ENCODE data around the gene ALAS1.

Gene ALAS1

DNA sequence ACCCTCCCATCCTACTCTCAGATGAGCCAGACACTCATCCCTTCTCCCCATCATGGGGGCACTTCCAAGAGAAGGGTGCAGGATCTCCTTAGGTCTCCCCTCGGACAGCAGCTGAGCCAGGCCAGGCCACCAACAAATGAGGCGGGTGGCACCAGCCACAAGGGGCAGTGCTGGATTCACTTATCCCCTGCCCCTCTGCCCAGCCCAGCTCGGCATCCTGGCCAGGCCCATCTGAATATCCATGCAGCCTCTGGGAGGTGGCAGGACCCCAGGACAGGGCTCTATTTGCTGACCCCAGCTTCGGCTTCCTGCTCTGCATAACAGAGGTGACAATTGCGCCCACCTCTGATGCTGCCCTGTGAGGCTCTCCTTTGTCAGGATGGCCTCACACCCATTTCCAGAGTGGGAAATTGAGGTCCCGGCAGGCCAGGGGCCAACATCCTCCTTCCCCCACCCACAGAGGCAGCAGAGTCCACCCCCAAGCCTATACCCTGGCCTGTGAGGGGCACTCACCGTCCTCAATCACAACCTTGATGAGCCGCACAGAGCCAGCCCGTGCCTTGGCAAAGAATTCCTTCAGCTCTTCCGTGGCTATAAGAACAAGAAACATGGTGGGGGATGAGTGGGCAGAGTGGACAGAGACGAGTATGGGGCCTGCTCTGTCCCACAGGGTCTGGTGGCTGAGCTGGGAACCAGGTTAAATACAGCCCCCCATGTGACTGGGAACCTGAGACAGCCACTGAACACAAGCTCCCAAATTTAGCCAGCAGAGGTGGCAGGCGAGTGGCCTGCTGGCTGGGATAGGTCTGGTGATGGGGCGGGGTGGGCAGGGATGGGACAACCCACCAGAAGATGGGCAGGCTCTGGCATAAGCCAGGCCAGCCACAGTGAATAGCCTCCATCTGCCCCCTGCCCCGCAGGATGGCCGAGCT lies 36.8 kb downstream of the ALAS1 start:
- TF ChIP-seq TAF1 (IDR thresholded peaks at IDR 0.05; ENCODE audit: borderline replicate concordance, low read depth, low read length): no peak
- TF ChIP-seq POLR2AphosphoS5 (IDR thresholded peaks at IDR 0.05; ENCODE audit: low read depth, low read length): no peak
- TF ChIP-seq POLR2A (IDR thresholded peaks at IDR 0.05; ENCODE audit: low read depth, low read length): no peak
- no peak for DNase-seq (ENCODE audit: insufficient read length)
- FAIRE-seq: no peak

DNA sequence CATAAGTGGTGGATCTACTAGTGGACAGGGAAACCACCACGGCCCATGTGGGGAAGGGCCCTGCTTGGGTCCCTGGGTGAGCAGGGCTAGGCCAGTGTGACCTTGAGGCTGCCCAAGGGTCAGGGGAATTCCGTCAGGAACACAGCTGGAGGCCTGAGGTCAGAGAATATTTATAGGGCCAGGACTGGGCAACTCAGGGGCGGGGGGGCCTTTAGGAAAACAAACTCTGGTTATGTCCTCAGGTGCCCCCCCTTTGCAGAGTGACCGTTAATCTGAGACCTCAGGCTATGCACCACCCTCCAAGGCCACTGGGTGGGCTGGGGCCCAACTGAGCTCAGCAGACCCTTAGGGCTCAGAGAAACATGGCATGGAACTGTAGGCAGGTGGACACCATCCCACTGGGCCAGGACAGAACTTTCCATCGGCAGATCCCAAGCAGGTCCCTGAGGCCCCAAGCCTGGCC lies 38.5 kb downstream of the ALAS1 start:
- no peak for FAIRE-seq
- TF ChIP-seq POLR2A (IDR thresholded peaks at IDR 0.05; ENCODE audit: low read depth, low read length) (no peak), TAF1 (IDR thresholded peaks at IDR 0.05; ENCODE audit: borderline replicate concordance, low read depth, low read length) (no peak), POLR2AphosphoS5 (IDR thresholded peaks at IDR 0.05; ENCODE audit: low read depth, low read length) (no peak)

DNA sequence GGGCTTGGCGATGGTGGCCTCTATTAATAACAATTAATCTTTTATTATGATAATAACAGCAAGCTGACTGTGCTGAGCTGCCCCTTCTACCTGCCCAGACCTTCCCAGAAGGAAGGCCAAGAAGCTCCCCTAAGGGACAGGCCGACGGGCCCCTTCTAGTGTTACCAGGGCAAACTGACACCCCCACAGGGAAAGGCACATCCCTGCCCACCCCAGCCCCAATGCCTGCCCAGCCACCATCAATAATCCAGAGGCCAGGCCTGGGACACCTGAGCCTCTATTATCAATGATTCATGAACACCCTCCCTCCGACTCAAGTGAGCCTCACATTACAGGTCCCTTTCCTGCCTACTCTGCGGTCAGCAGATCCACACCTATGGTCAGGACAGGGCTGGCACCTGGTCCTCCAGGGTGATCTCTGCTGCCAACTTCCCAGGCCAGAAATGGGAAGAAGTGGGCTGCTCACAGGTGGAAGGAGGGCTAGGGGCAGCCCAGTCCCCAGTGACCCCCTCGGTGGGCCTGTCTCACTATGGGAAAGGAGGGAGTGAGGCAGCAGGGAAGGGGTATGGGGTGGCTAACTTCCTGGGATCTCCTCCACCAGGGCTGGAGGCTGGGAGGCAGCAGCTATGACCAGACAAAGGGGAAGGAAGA lies 39.2 kb downstream of the ALAS1 start:
- no peak for DNase-seq (ENCODE audit: insufficient read length)
- no peak for FAIRE-seq
- TF ChIP-seq POLR2A (IDR thresholded peaks at IDR 0.05; ENCODE audit: low read depth, low read length): no peak
- TF ChIP-seq POLR2AphosphoS5 (IDR thresholded peaks at IDR 0.05; ENCODE audit: low read depth, low read length): no peak
- no peak for TF ChIP-seq TAF1 (IDR thresholded peaks at IDR 0.05; ENCODE audit: borderline replicate concordance, low read depth, low read length)

More for the DNA sequence above, 38.5 kb downstream of the ALAS1 start:
- no peak for DNase-seq (ENCODE audit: insufficient read length)

DNA sequence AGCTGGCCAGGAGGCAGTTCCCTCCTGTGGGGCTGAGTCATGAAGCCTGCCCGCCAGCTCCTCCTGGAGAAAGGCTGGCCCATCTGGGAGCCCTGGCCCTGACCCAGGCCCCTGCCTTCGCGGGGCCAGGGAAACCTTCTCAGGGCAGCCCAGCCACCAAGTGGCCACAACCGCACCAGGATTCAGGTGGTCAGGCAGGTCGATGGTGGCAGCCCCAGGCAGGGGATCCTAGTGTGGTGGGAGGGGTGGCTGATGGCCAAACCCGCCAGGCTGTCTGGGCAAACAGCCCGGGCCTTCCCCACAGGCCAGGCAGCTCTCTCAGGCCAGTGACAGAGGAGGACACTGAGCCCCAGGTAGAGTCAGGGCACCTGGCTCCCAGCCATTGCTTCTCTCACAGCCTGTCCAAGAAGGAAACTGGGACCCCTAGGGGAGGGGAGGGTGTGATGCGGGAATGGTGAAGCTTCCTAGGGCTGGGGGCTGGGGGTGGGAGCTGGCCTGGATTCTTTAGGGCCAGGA lies 39.8 kb downstream of the ALAS1 start:
- DNase-seq (ENCODE audit: insufficient read length) (no peak), FAIRE-seq (no peak)

DNA sequence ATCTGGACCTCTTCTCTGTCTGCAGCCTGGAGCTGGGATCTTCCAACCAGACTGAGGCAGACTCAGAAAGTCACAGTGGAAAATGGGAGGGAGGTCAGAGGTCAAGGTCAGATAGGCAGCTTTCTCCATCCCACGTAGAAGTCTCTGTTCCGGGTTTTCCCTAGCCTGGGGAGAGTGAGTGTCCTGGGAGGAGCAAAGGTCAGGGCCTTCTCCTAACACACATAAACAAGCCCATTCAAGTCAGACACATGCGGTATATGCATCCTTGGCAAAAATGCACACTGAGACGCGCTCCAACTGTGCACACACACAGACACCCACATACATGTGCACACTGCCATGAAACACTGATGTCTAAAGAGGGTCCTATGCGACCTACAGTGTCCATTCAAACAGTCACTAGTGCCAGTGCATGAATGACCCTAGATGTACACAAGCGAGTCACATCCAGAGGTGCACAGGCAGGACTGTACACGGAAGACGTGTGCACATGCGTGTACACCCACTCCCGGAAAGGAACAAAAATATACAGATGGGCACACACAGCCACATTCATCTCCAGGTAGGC lies 40.3 kb downstream of the ALAS1 start:
- TF ChIP-seq POLR2AphosphoS5 (IDR thresholded peaks at IDR 0.05; ENCODE audit: low read depth, low read length) (no peak; the same call in 1 of the 2 replicates), POLR2A (IDR thresholded peaks at IDR 0.05; ENCODE audit: low read depth, low read length) (no peak), TAF1 (IDR thresholded peaks at IDR 0.05; ENCODE audit: borderline replicate concordance, low read depth, low read length) (no peak)
- FAIRE-seq: no peak
- DNase-seq (ENCODE audit: insufficient read length): no peak

More for the DNA sequence above, 39.8 kb downstream of the ALAS1 start:
- TF ChIP-seq POLR2AphosphoS5 (IDR thresholded peaks at IDR 0.05; ENCODE audit: low read depth, low read length): no peak
- no peak for TF ChIP-seq POLR2A (IDR thresholded peaks at IDR 0.05; ENCODE audit: low read depth, low read length)

DNA sequence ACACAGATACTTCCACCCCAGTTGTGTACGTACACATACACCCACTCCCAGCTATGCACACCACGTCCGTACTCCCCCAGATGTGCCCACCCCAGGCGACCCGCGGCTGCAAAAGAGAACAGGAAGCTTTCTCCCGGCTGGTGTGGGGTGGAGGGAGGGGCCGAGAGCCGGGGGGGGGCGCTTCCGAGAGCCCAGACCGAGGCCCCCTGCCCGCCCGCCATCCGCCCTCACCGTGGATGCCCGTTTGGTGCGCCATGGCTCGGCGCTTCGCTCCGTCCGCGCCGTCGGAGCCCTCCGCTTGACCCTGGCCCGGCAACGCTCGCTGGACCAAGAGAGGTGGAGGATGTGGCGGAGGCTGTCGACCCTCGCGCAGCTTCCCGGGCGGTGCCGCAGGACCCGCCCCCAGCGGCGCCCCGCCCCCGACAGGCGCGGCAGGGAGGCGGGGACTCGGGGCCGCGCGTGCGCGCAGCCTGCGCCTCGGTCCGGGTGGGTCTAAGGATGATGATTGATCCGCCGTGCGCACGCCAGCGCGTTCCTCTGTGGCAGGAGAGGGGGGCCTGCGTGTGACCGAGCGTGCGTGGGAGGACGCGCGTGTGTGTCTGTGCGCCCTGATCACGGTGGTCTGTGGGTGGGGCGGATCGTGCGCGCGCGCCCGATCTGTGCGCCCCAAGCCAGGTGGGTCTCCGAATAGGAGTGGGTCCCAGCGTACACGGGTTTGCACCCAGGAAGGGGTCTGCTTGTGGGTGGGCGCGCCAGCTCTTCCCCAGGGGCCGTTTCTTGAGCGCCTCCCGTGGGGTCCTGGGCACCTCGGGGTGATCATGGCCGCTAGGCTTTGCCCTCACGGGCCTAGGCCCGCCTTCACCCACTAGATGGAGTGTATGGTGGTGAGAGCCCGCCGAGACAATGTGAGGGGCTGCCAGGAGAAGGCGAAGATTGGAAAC lies 41.1 kb downstream of the ALAS1 start, which contains the start of gene TWF2:
TWF2 (minus strand) TSS at position 398 of the 941 bp plus-strand sequence; CDS start at position 256, 142 bp downstream.
- FAIRE-seq: peak; percentile 97
- peak; percentile 98 for DNase-seq (ENCODE audit: insufficient read length)

DNA sequence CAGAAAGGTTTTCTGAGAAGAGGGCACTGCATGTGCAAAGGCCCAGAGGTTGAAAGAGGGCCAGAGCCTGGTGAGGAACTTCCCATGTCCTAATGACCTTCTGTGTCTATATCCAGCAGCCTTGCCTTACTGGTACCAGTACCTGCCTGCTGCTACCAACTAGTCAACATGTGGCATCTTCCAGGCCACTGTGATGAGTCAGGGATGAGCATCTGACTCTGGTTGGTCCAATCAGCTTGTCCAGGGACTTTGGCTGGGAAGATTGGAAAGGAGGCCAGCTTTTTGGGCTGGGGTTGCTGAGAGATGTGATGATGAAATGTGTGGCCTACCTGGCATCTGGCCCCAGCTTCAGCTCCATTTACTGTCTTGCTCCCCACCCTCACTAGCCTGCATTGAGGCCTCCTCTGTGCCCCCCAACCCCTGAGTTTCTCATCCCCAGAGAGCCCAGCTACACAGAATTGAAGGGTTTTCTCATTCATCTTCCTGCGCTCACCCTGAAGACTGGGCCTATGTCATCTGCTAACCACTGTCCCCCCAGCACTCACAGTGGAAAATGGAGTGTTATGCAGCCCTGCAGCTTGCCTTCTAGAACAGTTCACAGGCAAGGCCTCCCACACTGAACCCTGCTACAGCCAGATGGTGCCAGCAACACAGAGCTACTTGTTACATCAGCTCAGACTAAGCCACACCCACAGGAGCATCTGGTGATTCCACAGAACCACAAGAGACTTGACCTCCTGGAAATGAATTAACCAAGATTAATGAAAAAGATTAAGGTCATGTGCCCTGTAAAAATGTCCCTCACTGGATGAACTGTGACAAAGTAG lies 42.3 kb downstream of the ALAS1 start:
- DNase-seq (ENCODE audit: insufficient read length) (no peak), FAIRE-seq (peak; percentile 88)
- no peak for TF ChIP-seq TAF1 (IDR thresholded peaks at IDR 0.05; ENCODE audit: borderline replicate concordance, low read depth, low read length)
- no peak for TF ChIP-seq POLR2A (IDR thresholded peaks at IDR 0.05; ENCODE audit: low read depth, low read length)
- TF ChIP-seq POLR2AphosphoS5 (IDR thresholded peaks at IDR 0.05; ENCODE audit: low read depth, low read length): peak; percentile 41; the same call in 1 of the 2 replicates

More for the DNA sequence above, 41.1 kb downstream of the ALAS1 start, which contains the start of gene TWF2:
- TF ChIP-seq POLR2AphosphoS5 (IDR thresholded peaks at IDR 0.05; ENCODE audit: low read depth, low read length) (peak; percentile 76), POLR2A (IDR thresholded peaks at IDR 0.05; ENCODE audit: low read depth, low read length) (peak; percentile 88), TAF1 (IDR thresholded peaks at IDR 0.05; ENCODE audit: borderline replicate concordance, low read depth, low read length) (peak; percentile 43; the same call in 1 of the 2 replicates)

DNA sequence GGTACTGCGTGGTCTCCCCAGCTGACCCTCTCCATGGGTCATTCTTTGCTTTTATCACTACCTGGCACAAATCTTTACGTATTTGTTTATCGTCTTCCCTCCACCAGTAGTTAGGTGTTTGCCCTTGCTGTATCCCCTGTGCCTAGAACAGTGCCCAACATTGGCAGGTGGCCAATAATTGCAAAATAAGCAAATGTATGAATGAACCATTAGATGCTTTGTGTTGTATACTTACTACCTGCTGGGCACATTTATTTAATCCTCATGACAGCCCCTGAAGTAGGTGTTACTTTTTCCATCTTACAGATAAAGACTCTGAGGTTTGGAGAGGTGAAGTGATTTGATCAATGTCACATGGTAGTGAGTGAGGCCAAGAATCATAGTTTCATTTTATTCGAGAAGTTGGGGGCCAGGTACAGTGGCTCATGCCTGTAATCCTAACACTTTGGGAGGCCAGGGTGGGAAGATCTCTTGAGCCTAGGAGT lies 43.0 kb downstream of the ALAS1 start:
- FAIRE-seq: no peak
- TF ChIP-seq POLR2A (IDR thresholded peaks at IDR 0.05; ENCODE audit: low read depth, low read length): no peak
- TF ChIP-seq POLR2AphosphoS5 (IDR thresholded peaks at IDR 0.05; ENCODE audit: low read depth, low read length): no peak
- TF ChIP-seq TAF1 (IDR thresholded peaks at IDR 0.05; ENCODE audit: borderline replicate concordance, low read depth, low read length): no peak
- no peak for DNase-seq (ENCODE audit: insufficient read length)

DNA sequence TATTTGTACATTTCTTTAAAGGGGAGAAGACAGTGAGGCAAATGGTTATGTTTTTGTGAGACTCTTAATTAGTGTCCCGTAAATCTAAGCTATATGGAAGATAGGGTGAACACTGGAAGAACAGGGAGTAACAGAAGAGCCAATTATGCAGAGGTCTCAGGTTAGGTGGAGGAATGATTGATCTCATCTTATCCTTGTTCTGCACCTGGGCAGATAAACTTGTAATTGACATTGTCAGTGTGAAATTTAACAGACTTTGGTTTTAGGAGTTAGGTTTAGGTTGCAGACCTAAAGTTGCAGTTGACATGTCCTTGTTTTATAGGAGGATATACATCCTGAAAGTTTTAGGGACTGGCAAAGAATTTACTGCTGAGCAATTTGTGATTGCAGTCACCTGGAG lies 44.1 kb downstream of the ALAS1 start:
- DNase-seq (ENCODE audit: insufficient read length) (no peak), FAIRE-seq (no peak)
- TF ChIP-seq TAF1 (IDR thresholded peaks at IDR 0.05; ENCODE audit: borderline replicate concordance, low read depth, low read length) (no peak), POLR2AphosphoS5 (IDR thresholded peaks at IDR 0.05; ENCODE audit: low read depth, low read length) (no peak), POLR2A (IDR thresholded peaks at IDR 0.05; ENCODE audit: low read depth, low read length) (no peak)
